ENCODE results near the gene DDX41. TPM values are rescaled to one million over a fixed set of nuclear protein-coding genes. Genes with fewer than 3 reads are reported as not detected.

Gene DDX41
- total RNA-seq, 2 donors from 2014 or later: 40.9 to 45.5 TPM

DNA sequence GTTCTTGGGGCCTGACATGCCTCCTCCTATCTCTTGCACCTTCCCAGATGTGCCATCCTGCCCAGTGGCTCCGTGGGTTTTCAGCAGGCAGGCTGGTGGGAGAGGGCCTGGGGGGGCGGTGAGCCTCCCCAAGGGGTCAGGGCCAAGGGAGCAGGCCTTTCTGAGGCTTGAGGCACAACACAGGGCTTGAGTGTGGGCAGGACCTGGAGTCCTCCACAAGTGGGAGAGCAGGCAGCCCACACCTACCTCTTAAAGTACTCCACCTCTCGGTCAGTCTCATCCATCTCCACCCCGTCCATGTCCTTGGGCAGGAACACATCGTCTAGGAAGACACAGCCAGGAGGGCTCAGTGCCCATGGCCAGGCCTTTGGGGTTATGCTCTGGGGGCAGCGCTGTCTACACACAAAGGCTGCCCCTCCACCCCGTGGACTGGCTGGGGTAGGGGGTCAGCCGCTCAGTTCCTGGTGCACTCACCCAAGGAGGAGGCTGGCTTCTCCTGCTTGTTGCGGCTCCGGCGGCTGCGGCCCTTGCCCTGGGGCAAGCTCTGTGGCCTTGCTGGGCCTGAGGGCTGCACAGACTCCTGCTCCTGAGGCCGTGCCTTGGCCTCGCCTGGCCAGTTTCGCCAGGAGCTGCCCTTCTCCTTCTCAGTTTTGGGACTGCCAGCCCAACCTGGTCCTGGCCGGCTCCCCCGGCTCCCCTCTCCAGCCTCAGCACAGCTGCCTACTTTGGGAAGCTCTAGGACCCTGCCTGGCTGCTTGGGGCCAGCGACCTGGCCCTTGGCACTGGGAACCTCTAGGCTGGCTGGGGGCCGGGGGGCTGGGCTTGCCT, 7.2 kb upstream of the DDX41 start:
- Histone ChIP-seq H3K27me3 (no peaks in the 10 kb centered on the region), H3K27ac (no peak overlapping the region), H3K4me1 (peaks cover 0 to 4% of the 10 kb centered on the region in 2 donors), H3K4me3 (no peak overlapping the region), H3K9me3 (no peaks in the 10 kb centered on the region), H3K36me3 (peaks cover 83% of the 10 kb centered on the region)
- no peak for DNase-seq (ENCODE audit: low spot score)
- TF ChIP-seq, protein P1, sequence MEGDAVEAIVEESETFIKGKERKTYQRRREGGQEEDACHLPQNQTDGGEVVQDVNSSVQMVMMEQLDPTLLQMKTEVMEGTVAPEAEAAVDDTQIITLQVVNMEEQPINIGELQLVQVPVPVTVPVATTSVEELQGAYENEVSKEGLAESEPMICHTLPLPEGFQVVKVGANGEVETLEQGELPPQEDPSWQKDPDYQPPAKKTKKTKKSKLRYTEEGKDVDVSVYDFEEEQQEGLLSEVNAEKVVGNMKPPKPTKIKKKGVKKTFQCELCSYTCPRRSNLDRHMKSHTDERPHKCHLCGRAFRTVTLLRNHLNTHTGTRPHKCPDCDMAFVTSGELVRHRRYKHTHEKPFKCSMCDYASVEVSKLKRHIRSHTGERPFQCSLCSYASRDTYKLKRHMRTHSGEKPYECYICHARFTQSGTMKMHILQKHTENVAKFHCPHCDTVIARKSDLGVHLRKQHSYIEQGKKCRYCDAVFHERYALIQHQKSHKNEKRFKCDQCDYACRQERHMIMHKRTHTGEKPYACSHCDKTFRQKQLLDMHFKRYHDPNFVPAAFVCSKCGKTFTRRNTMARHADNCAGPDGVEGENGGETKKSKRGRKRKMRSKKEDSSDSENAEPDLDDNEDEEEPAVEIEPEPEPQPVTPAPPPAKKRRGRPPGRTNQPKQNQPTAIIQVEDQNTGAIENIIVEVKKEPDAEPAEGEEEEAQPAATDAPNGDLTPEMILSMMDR (IDR thresholded peaks at IDR 0.05): no peak

- Histone ChIP-seq H3K4me3 (no peak overlapping the region), H3K36me3 (peaks cover 63% of the 10 kb centered on the region), H3K27me3 (no peaks in the 10 kb centered on the region), H3K4me1 (peaks cover 0 to 13% of the 10 kb centered on the region in 2 donors), H3K27ac (no peak overlapping the region), H3K9me3 (no peaks in the 10 kb centered on the region)
- TF ChIP-seq, protein P1 (IDR thresholded peaks at IDR 0.05): no peak
- DNase-seq (ENCODE audit: low spot score): no peak
Observed at GRCh38 chr5:177520916-177521513, 4.3 kb upstream of the DDX41 start.

- Histone ChIP-seq H3K27me3 (no peaks in the 10 kb centered on the region), H3K4me3 (no peak overlapping the region), H3K9me3 (no peaks in the 10 kb centered on the region), H3K4me1 (peaks cover 0 to 20% of the 10 kb centered on the region in 2 donors), H3K36me3 (peaks cover 61% of the 10 kb centered on the region), H3K27ac (no peak overlapping the region)
- TF ChIP-seq, protein P1 (IDR thresholded peaks at IDR 0.05): no peak
- DNase-seq (ENCODE audit: low spot score): no peak
Observed at GRCh38 chr5:177520271-177520670, 3.5 kb upstream of the DDX41 start.

DNA sequence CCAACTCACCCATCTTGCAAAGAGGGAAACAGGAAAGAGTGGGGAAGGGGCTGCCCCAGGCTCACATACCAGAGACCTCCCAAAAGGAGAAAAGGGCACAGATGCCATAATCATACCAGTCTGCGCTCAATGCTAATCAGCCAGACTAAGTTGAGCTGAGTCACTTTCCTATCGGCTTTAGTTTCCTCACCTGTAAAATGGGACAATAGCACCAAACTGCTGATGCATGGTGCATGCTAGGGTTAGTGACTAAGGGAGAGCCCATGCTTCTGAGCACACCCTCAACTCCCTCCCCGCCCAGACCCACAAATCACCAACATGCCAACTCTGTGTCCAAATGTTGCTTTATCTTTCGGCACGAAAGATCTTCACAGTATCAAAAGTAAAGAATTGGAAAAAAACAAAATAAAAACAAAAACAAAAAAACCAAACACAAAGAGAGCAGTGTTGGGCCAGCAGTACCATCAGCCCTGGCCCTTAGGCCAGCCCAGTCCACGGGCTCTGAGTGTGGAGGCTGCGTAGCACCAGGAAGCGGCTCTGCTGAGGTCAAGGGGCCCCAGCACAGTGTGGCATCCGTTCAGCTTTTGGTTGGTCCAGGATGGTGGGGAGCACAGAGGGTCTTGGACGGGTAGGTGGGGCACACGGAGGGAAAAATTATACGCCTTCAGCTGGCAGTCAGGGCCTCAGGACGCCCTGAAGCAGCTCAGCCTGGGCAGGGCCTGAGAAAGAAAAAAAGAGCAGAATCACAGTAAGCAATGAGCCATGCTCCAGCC, 2.9 kb upstream of the DDX41 start:
- no peak overlapping the region for H3K4me3 ChIP-seq
- no peak overlapping the region for H3K27ac ChIP-seq
- TF ChIP-seq, protein P1 (IDR thresholded peaks at IDR 0.05): no peak
- H3K36me3 ChIP-seq: peaks cover 61% of the 10 kb centered on the region
- H3K4me1 ChIP-seq: peaks cover 0 to 22% of the 10 kb centered on the region in 2 donors
- DNase-seq (ENCODE audit: low spot score): no peak
- H3K27me3 ChIP-seq: no peaks in the 10 kb centered on the region
- H3K9me3 ChIP-seq: no peaks in the 10 kb centered on the region

DNA sequence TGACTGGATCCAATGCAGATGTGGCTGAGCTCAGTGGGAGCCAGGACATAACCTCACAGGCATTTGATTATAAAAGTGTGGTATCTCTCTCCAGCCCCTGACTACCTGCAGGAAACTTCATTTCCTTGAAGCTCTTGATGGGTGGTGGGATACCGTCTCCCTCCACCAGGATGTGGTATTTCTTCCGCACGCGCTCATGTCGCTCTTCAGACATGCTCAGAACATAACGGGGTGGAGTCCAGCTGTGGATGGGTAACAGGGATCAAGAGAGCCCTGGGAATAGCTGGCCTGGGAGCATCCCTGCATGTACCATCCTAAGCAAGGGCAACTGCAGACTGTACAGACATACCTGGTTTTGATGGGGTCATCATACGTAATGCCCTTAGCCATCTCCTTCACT, 1.2 kb downstream of the DDX41 start:
- TF ChIP-seq, protein P1 (IDR thresholded peaks at IDR 0.05): no peak
- Histone ChIP-seq H3K27me3 (no peaks in the 10 kb centered on the region), H3K27ac (no peak overlapping the region), H3K4me3 (peak overlapping the region in 1 of 2 donors; percentile 83), H3K36me3 (peaks cover 66% of the 10 kb centered on the region), H3K9me3 (no peaks in the 10 kb centered on the region), H3K4me1 (peaks cover 0 to 22% of the 10 kb centered on the region in 2 donors)
- no peak for DNase-seq (ENCODE audit: low spot score)

Data from right atrium auricular region (tissue), 2 donors.